H9 (cell line): ENCODE results near the gene RPAP2. TPM values are rescaled to one million over a fixed set of nuclear protein-coding genes. Genes with fewer than 3 reads are reported as not detected.

Experiments used
- DNase-seq: peaks from one replicate; pipeline ENCODE4 v3.0.0-alpha.2; 2017
- H2AFZ ChIP-seq: one replicate; pipeline ENCODE4 v1.6.1; 2013; ENCODE audit warnings: mild to moderate bottlenecking, low read length, control low read depth, moderate library complexity
- H2AK5ac ChIP-seq: 2 replicates; pipeline ENCODE4 v1.6.1; 2013; ENCODE audit warnings: low read length, control low read depth, mixed read lengths; ENCODE audit not compliant: insufficient read length
- H2BK120ac ChIP-seq: one replicate; pipeline ENCODE4 v1.6.1; 2013; ENCODE audit warnings: low read depth, mild to moderate bottlenecking, low read length, control low read depth, inconsistent platforms; ENCODE audit not compliant: poor library complexity, severe bottlenecking
- H2BK12ac ChIP-seq: 2 replicates; pipeline ENCODE4 v1.6.1; 2013; ENCODE audit warnings: low read length, control low read depth, mixed read lengths, low read depth; ENCODE audit not compliant: insufficient read length
- H2BK15ac ChIP-seq: 2 replicates; pipeline ENCODE4 v1.6.1; 2013; ENCODE audit warnings: low read depth, low read length, control low read depth
- H2BK20ac ChIP-seq: one replicate; pipeline ENCODE4 v1.6.1; 2013; ENCODE audit warnings: low read depth, mild to moderate bottlenecking, low read length, control low read depth, inconsistent platforms; ENCODE audit not compliant: poor library complexity, severe bottlenecking
- H2BK5ac ChIP-seq: 2 replicates; pipeline ENCODE4 v1.6.1; 2013; ENCODE audit warnings: low read length, control low read depth, mixed read lengths; ENCODE audit not compliant: insufficient read length
- H3K14ac ChIP-seq: 2 replicates; pipeline ENCODE4 v1.6.1; 2013; ENCODE audit warnings: low read length, control low read depth; ENCODE audit not compliant: insufficient read depth
- H3K18ac ChIP-seq: 2 replicates; pipeline ENCODE4 v1.6.1; 2013; ENCODE audit warnings: low read depth, mild to moderate bottlenecking, mixed read lengths, low read length, control low read depth; ENCODE audit not compliant: insufficient read length
- H3K23ac ChIP-seq: 2 replicates; pipeline ENCODE4 v1.6.1; 2013; ENCODE audit warnings: low read length, control low read depth, mixed read lengths, low read depth; ENCODE audit not compliant: insufficient read length
- H3K23me2 ChIP-seq: 2 replicates; pipeline ENCODE4 v1.6.1; 2013; ENCODE audit warnings: low read depth, mild to moderate bottlenecking, mixed read lengths, low read length, control low read depth; ENCODE audit not compliant: insufficient read length, poor library complexity, severe bottlenecking
- H3K27ac ChIP-seq: 2 replicates; pipeline ENCODE4 v1.5.1; 2013; ENCODE audit warnings: low read length, control low read depth, mixed read lengths, low read depth; ENCODE audit not compliant: insufficient read length
- H3K27me3 ChIP-seq: 2 replicates; pipeline ENCODE4 v1.6.1; 2013; ENCODE audit warnings: low read length, control low read depth, inconsistent platforms; ENCODE audit not compliant: insufficient read depth
- H3K4ac ChIP-seq: 2 replicates; pipeline ENCODE4 v1.6.1; 2013; ENCODE audit warnings: low read depth, mild to moderate bottlenecking, control low read depth, inconsistent platforms, low read length, moderate library complexity
- H3K4me1 ChIP-seq: 2 replicates; pipeline ENCODE4 v1.6.1; 2013; ENCODE audit warnings: low read length, control low read depth, inconsistent platforms; ENCODE audit not compliant: insufficient read depth
- H3K4me2 ChIP-seq: 2 replicates; pipeline ENCODE4 v1.6.1; 2013; ENCODE audit warnings: low read length, control low read depth, mixed read lengths; ENCODE audit not compliant: insufficient read length, insufficient read depth
- H3K56ac ChIP-seq: 2 replicates; pipeline ENCODE4 v1.6.1; 2013; ENCODE audit warnings: low read depth, mild to moderate bottlenecking, mixed read lengths, low read length, control low read depth; ENCODE audit not compliant: insufficient read length
- H3K79me1 ChIP-seq: 2 replicates; pipeline ENCODE4 v1.6.1; 2013; ENCODE audit warnings: low read depth, mild to moderate bottlenecking, moderate library complexity, low read length, control low read depth, inconsistent platforms; ENCODE audit not compliant: insufficient read depth, poor library complexity, severe bottlenecking
- H3K79me2 ChIP-seq: 2 replicates; pipeline ENCODE4 v1.6.1; 2013; ENCODE audit warnings: low read length, control low read depth, inconsistent platforms; ENCODE audit not compliant: insufficient read depth
- H3K9ac ChIP-seq: 2 replicates; pipeline ENCODE4 v1.6.1; 2013; ENCODE audit warnings: low read length, control low read depth, mixed read lengths; ENCODE audit not compliant: insufficient read length; ENCODE audit errors: extremely low read depth
- H3K9me3 ChIP-seq: one replicate; pipeline ENCODE4 v1.6.1; 2013; ENCODE audit warnings: low read depth, low read length, inconsistent platforms; ENCODE audit not compliant: control insufficient read depth
- H3T11ph ChIP-seq: one replicate; pipeline ENCODE4 v1.6.1; 2013; ENCODE audit warnings: mild to moderate bottlenecking, low read length, control low read depth, inconsistent platforms
- H4K20me1 ChIP-seq: one replicate; pipeline ENCODE4 v1.6.1; 2013; ENCODE audit not compliant: control insufficient read depth, insufficient read length, insufficient read depth
- H4K5ac ChIP-seq: 2 replicates; pipeline ENCODE4 v1.6.1; 2013; ENCODE audit warnings: low read depth, mild to moderate bottlenecking, mixed read lengths, low read length, control low read depth; ENCODE audit not compliant: insufficient read length
- H4K8ac ChIP-seq: replicated peaks from 2 replicates; pipeline ENCODE4 v1.6.1; 2013; ENCODE audit warnings: low read length, control low read depth, mixed read lengths, low read depth; ENCODE audit not compliant: insufficient read length
- H4K91ac ChIP-seq: 2 replicates; pipeline ENCODE4 v1.6.1; 2013; ENCODE audit warnings: low read depth, mild to moderate bottlenecking, moderate library complexity, mixed read lengths, low read length, control low read depth; ENCODE audit not compliant: insufficient read length
- H3K27ac Mint-ChIP-seq, 3 experiments: 2 replicates in 2 of 3; 3 replicates in 1 of 3; pipeline ENCODE4 v1.8.0; 2020 to 2021; ENCODE audit warnings: mixed read lengths in 3 of 3, mild to moderate bottlenecking in 1 of 3, moderate library complexity in 1 of 3
- H3K27me3 Mint-ChIP-seq: 2 replicates; pipeline ENCODE4 v1.8.0; 2021; ENCODE audit warnings: low read depth, mild to moderate bottlenecking, moderate library complexity, mixed read lengths
- H3K36me3 Mint-ChIP-seq, 3 experiments: 2 replicates in 2 of 3; 3 replicates in 1 of 3; pipeline ENCODE4 v1.8.0; 2020 to 2021; ENCODE audit warnings: low read depth in 3 of 3, mixed read lengths in 3 of 3; ENCODE audit not compliant: insufficient read depth in 1 of 3
- H3K4me1 Mint-ChIP-seq, 2 experiments: 2 replicates each; pipeline ENCODE4 v1.8.0; 2020; ENCODE audit warnings: mixed read lengths in 2 of 2
- H3K4me3 Mint-ChIP-seq, 2 experiments: 2 replicates in 1 of 2; 3 replicates in 1 of 2; pipeline ENCODE4 v1.8.0; 2020 to 2021; ENCODE audit warnings: mild to moderate bottlenecking in 2 of 2, mixed read lengths in 2 of 2, moderate library complexity in 1 of 2
- H3K9me3 Mint-ChIP-seq, 2 experiments: 2 replicates in 1 of 2; 3 replicates in 1 of 2; pipeline ENCODE4 v1.8.0; 2020; ENCODE audit warnings: mild to moderate bottlenecking in 2 of 2, mixed read lengths in 2 of 2, moderate library complexity in 1 of 2
- CTCF ChIP-seq: fragments of 200-600 bp; sonication (generic); conservative IDR thresholded peaks from 3 replicates; pipeline ENCODE4 v1.8.0; 2021; ENCODE audit warnings: antibody characterized with exemption, mild to moderate bottlenecking
- WGBS: extraction: QIAGEN DNeasy Blood & Tissue Kit; methylation state at CpG from one replicate; pipeline ENCODE4 v1.1.7; 2013; ENCODE audit warnings: missing lambda C conversion rate, low lambda C conversion rate, mixed read lengths; ENCODE audit not compliant: insufficient read length; ENCODE audit errors: extremely low coverage; 5-methylcytosine and 5-hydroxymethylcytosine counted together
- total RNA-seq: library from RNA; stranded (reverse); gene quantifications from 2 replicates; pipeline ENCODE4 v1.2.1, GENCODE V29; 2021

RPAP2 gene
- total RNA-seq, 1 experiment from 2014 or later: 27.4 TPM

GRCh38 chr1:92411511-92411910 lies 112.7 kb downstream of the RPAP2 start:
- Mint-ChIP-seq H3K36me3 (no peaks in the 10 kb centered on the region), H3K9me3 (no peaks in the 10 kb centered on the region), H3K27me3 (no peaks in the 10 kb centered on the region), H3K4me3 (no peak overlapping the region), H3K27ac (no peak overlapping the region), H3K4me1 (no peaks in the 10 kb centered on the region)
- H4K91ac ChIP-seq: no peak overlapping the region
- H3K14ac ChIP-seq: no peak overlapping the region
- H2AK5ac ChIP-seq: no peak overlapping the region
- DNase-seq: no peak
- no peak overlapping the region for H2BK15ac ChIP-seq
- no peaks in the 10 kb centered on the region; the same call in 1 of the 2 replicates for H3K4me1 ChIP-seq
- H3K9ac ChIP-seq: no peak overlapping the region
- H3K79me2 ChIP-seq: no peaks in the 10 kb centered on the region
- TF ChIP-seq CTCF: no peak
- no peak overlapping the region for H3T11ph ChIP-seq
- H3K79me1 ChIP-seq: no peaks in the 10 kb centered on the region
- H3K18ac ChIP-seq: no peak overlapping the region
- no peak overlapping the region for H2AFZ ChIP-seq
- WGBS: no CpG with 5 or more reads among the region's 1 CpG
- no peaks in the 10 kb centered on the region for H3K23me2 ChIP-seq
- no peak overlapping the region for H3K27ac ChIP-seq
- H2BK20ac ChIP-seq: no peak overlapping the region
- H4K5ac ChIP-seq: no peak overlapping the region
- H3K4ac ChIP-seq: no peak overlapping the region
- no peak overlapping the region for H3K4me2 ChIP-seq
- no peak overlapping the region for H2BK5ac ChIP-seq
- no peaks in the 10 kb centered on the region for H4K20me1 ChIP-seq
- no peaks in the 10 kb centered on the region for H3K27me3 ChIP-seq
- no peak overlapping the region for H3K56ac ChIP-seq
- H2BK12ac ChIP-seq: no peak overlapping the region
- H2BK120ac ChIP-seq: no peak overlapping the region
- H4K8ac ChIP-seq: no peak overlapping the region
- H3K23ac ChIP-seq: no peak overlapping the region
- no peaks in the 10 kb centered on the region for H3K9me3 ChIP-seq
